ENCODE measurements around the gene RPS26. TPM values are rescaled to one million over a fixed set of nuclear protein-coding genes. Genes with fewer than 3 reads are reported as not detected.

The RPS26 gene
- total and polyA plus RNA-seq, 9 of the 15 experiments (the other 6 are each of a cell fraction or from before 2014, with no cell fraction given) = 70.2 to 1,589 (median 852) TPM

DNA sequence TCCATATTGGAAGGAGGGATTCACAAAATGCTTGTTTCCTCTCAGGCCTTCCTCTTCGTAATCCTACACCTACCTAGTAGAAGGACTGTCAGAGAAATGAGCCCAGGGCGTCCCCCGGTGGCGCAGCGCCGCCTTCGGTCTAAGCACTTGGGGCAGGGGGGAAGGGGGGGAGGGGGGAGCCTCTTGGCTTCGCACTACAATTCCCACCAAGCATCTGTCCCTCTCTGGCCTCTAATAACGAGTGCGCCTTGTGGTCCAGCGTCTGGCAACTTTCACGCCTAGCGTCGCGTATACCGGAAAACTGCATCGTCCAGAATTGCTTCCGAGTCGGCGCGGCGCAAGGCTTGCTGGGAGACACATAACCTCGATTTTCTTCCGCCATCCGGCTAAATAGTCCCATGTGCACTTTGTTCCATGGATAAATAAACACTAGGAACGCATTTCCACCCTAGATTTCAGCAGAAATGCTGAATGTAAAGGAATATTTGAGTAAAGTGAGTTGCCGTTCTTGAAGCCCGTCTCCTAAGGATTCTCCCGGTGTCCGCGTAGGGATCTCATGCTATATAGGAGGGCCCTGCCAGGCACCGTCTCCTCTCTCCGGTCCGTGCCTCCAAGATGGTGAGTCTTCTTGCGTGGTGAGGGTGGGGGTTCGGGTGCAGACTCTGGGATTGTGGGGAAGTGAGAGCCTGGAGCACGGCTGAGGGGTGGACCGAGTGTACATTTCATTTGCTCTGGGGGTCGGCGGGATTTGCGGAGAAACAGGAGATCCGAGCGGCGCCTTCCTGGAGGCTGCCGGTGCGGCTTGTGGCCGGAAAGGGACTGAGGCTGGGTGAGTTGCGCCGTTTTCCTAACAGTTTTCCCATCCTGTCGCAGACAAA is at the start of gene RPS26 (continued):
- TF ChIP-seq HCFC1 (IDR thresholded peaks at IDR 0.05; ENCODE audit: low read depth, low read length) (peak; percentile 92), ESRRA (IDR thresholded peaks at IDR 0.05; ENCODE audit: borderline replicate concordance, low read depth) (peak; percentile 82), REST (IDR thresholded peaks at IDR 0.05; ENCODE audit: borderline replicate concordance) (peak; percentile 64; the same call in 1 of the 2 replicates), REST (CRISPR knock-in tag; IDR thresholded peaks at IDR 0.05; ENCODE audit: low read depth) (peak; percentile 58; the same call in 1 of the 2 replicates), CREM (IDR thresholded peaks at IDR 0.05; ENCODE audit: low read depth) (peak; percentile 97), ZNF212 (CRISPR knock-in tag; IDR thresholded peaks at IDR 0.05) (no peak), NCOR1 (IDR thresholded peaks at IDR 0.05) (peak; percentile 51), NBN (IDR thresholded peaks at IDR 0.05; ENCODE audit: low read depth) (peak; percentile 92), FOSL1 (tag; conservative IDR thresholded peaks at IDR 0.05) (peak; percentile 65), MEF2D (tag; conservative IDR thresholded peaks at IDR 0.05; ENCODE audit: low read depth) (peak; percentile 74; the same call in 1 of the 2 replicates), RBM22 (IDR thresholded peaks at IDR 0.05; ENCODE audit: low read depth, low read length, poor library complexity, severe bottlenecking) (peak; percentile 76), TFAM (CRISPR knock-in tag; conservative IDR thresholded peaks at IDR 0.05) (no peak)
- TF ChIP-seq, protein P1, sequence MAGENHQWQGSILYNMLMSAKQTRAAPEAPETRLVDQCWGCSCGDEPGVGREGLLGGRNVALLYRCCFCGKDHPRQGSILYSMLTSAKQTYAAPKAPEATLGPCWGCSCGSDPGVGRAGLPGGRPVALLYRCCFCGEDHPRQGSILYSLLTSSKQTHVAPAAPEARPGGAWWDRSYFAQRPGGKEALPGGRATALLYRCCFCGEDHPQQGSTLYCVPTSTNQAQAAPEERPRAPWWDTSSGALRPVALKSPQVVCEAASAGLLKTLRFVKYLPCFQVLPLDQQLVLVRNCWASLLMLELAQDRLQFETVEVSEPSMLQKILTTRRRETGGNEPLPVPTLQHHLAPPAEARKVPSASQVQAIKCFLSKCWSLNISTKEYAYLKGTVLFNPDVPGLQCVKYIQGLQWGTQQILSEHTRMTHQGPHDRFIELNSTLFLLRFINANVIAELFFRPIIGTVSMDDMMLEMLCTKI (IDR thresholded peaks at IDR 0.05; ENCODE audit: partially characterized antibody) = no peak
- TF ChIP-seq, protein P2, sequence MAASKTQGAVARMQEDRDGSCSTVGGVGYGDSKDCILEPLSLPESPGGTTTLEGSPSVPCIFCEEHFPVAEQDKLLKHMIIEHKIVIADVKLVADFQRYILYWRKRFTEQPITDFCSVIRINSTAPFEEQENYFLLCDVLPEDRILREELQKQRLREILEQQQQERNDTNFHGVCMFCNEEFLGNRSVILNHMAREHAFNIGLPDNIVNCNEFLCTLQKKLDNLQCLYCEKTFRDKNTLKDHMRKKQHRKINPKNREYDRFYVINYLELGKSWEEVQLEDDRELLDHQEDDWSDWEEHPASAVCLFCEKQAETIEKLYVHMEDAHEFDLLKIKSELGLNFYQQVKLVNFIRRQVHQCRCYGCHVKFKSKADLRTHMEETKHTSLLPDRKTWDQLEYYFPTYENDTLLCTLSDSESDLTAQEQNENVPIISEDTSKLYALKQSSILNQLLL (CRISPR knock-in tag; IDR thresholded peaks at IDR 0.05; ENCODE audit: borderline replicate concordance) = no peak
